ENCODE data around the gene TAPBP. TPM values are rescaled to one million over a fixed set of nuclear protein-coding genes. Genes with fewer than 3 reads are reported as not detected.

The TAPBP gene
- total and polyA plus RNA-seq, 9 of the 15 experiments (the other 6 are each of a cell fraction or from before 2014, with no cell fraction given): 5.6 to 74.0 (median 22.3) TPM

GRCh38 chr6:33289784-33290315, 24.0 kb downstream of the TAPBP start:
- TSS peak; percentile 91 for BruUV-seq (replicated peaks)
- H3K4me1 ChIP-seq (replicated peaks in 1 of 2; ENCODE audit: control insufficient read depth in 2 of 2, insufficient read depth in 2 of 2, low read length in 2 of 2): peaks cover 13 to 24% of the 10 kb centered on the region in 2 experiments; a peak in 4 of 5 replicates
- H3K9me3 ChIP-seq (replicated peaks; ENCODE audit: control insufficient read depth, insufficient read depth, low read depth, low read length): no peaks in the 10 kb centered on the region
- in situ Hi-C loops (cut with MboI): no loop called here
- DNase-seq (ENCODE audit: extremely low read depth in 1 of 4, low spot score in 3 of 4) (peak in 3 of 4 experiments; percentile 42 to 61 (median 50)), ATAC-seq (peak; percentile 47), FAIRE-seq (peak; percentile 29)
- H2AFZ ChIP-seq (ENCODE audit: low read depth, low read length): peak overlapping the region; percentile 99
- ChIA-PET CTCF (ENCODE audit: low intra/inter-chr PET ratio) (interaction anchor here (0.6 kb wide), 1 partner anchor 229 kb away, joined by 3 read pairs; no protein-coding TSS in a partner anchor), POLR2A (interaction anchor here (0.7 to 7.1 kb wide), 12 partner anchors 8 to 201 kb away, joined by 3 to 90 read pairs (median 6); partner anchors contain the start of genes B3GALT4, RGL2, RPS18 and VPS52)
- H3K9ac ChIP-seq (ENCODE audit: insufficient read depth in 1 of 2, low read depth in 2 of 2, low read length in 2 of 2): peak overlapping the region; percentile 91 to 94
- peak overlapping the region; percentile 76 for H3K4me3 ChIP-seq
- H3K79me2 ChIP-seq (ENCODE audit: control insufficient read depth, insufficient read depth, low read length): peaks cover 45% of the 10 kb centered on the region
- intact Hi-C loops (cut with micrococcal nuclease): no loop called here
- H3K27me3 ChIP-seq (ENCODE audit: control insufficient read depth in 2 of 2, insufficient read depth in 2 of 2, low read length in 2 of 2): no peaks in the 10 kb centered on the region
- peak overlapping the region; percentile 98 for H3K4me2 ChIP-seq (ENCODE audit: insufficient read depth, low read length)
- peak overlapping the region; percentile 83 for H3K27ac ChIP-seq (ENCODE audit: extremely low read depth, low read depth, low read length)
- H3K36me3 ChIP-seq (ENCODE audit: control insufficient read depth, insufficient read depth, low read length): peaks cover 74% of the 10 kb centered on the region
- peaks cover 3% of the 10 kb centered on the region for H3K9me1 ChIP-seq (ENCODE audit: control insufficient read depth, insufficient read depth, low read length)
- no peaks in the 10 kb centered on the region for H4K20me1 ChIP-seq (replicated peaks; ENCODE audit: control insufficient read depth, insufficient read depth, low read length)
- under 1% methylated on average over 14 of the region's 14 CpGs for WGBS (ENCODE audit: insufficient coverage, low coverage, missing lambda C conversion rate)
- TF ChIP-seq NR3C1 (CRISPR knock-in tag; IDR thresholded peaks at IDR 0.05) (no peak), GABPA (tag; conservative IDR thresholded peaks at IDR 0.05; ENCODE audit: low read depth) (peak; percentile 60; the same call in 1 of the 2 replicates), CCNT2 (IDR thresholded peaks at IDR 0.05; ENCODE audit: borderline replicate concordance, extremely low read depth, insufficient read length, low read depth, low read length) (no peak), NRF1 (conservative IDR thresholded peaks at IDR 0.05 in 1 of 2, IDR thresholded peaks at IDR 0.05 in 1 of 2) (no peak), SMAD2 (IDR thresholded peaks at IDR 0.05; ENCODE audit: low read depth, low read length) (no peak), JUNB (CRISPR knock-in tag; conservative IDR thresholded peaks at IDR 0.05) (no peak), ZNF79 (CRISPR knock-in tag; IDR thresholded peaks at IDR 0.05; ENCODE audit: low read depth) (no peak), ZNF707 (CRISPR knock-in tag; conservative IDR thresholded peaks at IDR 0.05) (no peak), ZNF274 (IDR thresholded peaks at IDR 0.05; ENCODE audit: borderline replicate concordance, low read depth, low read length) (no peak), CC2D1A (IDR thresholded peaks at IDR 0.05) (no peak), ZNF740 (CRISPR knock-in tag; IDR thresholded peaks at IDR 0.05) (no peak), ZNF740 (tag; IDR thresholded peaks at IDR 0.05) (no peak; a peak in 1 of 4 replicates), KDM5B (IDR thresholded peaks at IDR 0.05; ENCODE audit: insufficient replicate concordance, low read depth, low read length) (peak; percentile 60), CREB5 (CRISPR knock-in tag; IDR thresholded peaks at IDR 0.05) (no peak), NR2C2 (CRISPR knock-in tag; IDR thresholded peaks at IDR 0.05) (no peak), NR2C2 (tag; IDR thresholded peaks at IDR 0.05) (peak; percentile 94; the same call in 1 of the 2 replicates), HEY1 (CRISPR knock-in tag; IDR thresholded peaks at IDR 0.05; ENCODE audit: borderline replicate concordance) (no peak), BACH1 (tag; IDR thresholded peaks at IDR 0.05) (no peak)
- TF ChIP-seq, protein P1, sequence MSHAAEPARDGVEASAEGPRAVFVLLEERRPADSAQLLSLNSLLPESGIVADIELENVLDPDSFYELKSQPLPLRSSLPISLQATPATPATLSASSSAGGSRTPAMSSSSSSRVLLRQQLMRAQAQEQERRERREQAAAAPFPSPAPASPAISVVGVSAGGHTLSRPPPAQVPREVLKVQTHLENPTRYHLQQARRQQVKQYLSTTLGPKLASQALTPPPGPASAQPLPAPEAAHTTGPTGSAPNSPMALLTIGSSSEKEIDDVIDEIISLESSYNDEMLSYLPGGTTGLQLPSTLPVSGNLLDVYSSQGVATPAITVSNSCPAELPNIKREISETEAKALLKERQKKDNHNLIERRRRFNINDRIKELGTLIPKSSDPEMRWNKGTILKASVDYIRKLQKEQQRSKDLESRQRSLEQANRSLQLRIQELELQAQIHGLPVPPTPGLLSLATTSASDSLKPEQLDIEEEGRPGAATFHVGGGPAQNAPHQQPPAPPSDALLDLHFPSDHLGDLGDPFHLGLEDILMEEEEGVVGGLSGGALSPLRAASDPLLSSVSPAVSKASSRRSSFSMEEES (CRISPR knock-in tag; IDR thresholded peaks at IDR 0.05): no peak

Data from K562 (cell line).